IMR-90 (cell line): Measurements from ENCODE around the gene NSL1. TPM values are rescaled to one million over a fixed set of nuclear protein-coding genes. Genes with fewer than 3 reads are reported as not detected.

Experiments
- ATAC-seq: fragments of 200-7000 bp; cut with Tn5 transposase; 2 replicates; pipeline ENCODE4 v1.9.1; 2020; ENCODE audit warnings: low read depth, mild to moderate bottlenecking, moderate library complexity
- BruUV-seq: library from RNA; stranded (reverse); fragments of 400-500 nt; replicated peaks from 2 replicates; lab custom pipeline; 2021; lab: Mats Ljungman, UMichigan
- CTCF ChIA-PET: fragments of 300-600 bp; formaldehyde crosslinking; extraction: SDS; loops from one replicate; lab custom pipeline; 2021; ENCODE audit warnings: antibody characterized with exemption; lab: Yijun Ruan, JAX
- POLR2A ChIA-PET: fragments of 300-600 bp; sonication (Branson Sonifier 250); formaldehyde crosslinking; loops from one replicate; lab custom pipeline; 2022; ENCODE audit warnings: antibody characterized with exemption; ENCODE audit not compliant: unreplicated experiment; lab: Charles Lee
- DNase-seq: peaks from one replicate; pipeline ENCODE4 v3.0.0; 2013
- H2AFZ ChIP-seq: replicated peaks from 2 replicates; pipeline ENCODE3; 2013; ENCODE audit warnings: low read length, mild to moderate bottlenecking; ENCODE audit not compliant: poor library complexity
- H2AK5ac ChIP-seq: 2 replicates; pipeline ENCODE4 v1.6.1; 2013; ENCODE audit warnings: low read depth, low read length, inconsistent platforms
- H2AK9ac ChIP-seq: replicated peaks from 2 replicates; pipeline ENCODE3; 2013; ENCODE audit warnings: mild to moderate bottlenecking, low read depth, low read length, moderate library complexity; ENCODE audit not compliant: poor library complexity
- H2BK120ac ChIP-seq: 2 replicates; pipeline ENCODE4 v1.6.1; 2013; ENCODE audit warnings: low read depth, low read length, inconsistent platforms
- H2BK15ac ChIP-seq: 3 replicates; pipeline ENCODE4 v1.6.1; 2013; ENCODE audit warnings: low read depth, low read length, inconsistent platforms
- H2BK20ac ChIP-seq: 2 replicates; pipeline ENCODE4 v1.6.1; 2013; ENCODE audit warnings: low read depth, mild to moderate bottlenecking, inconsistent platforms, low read length, moderate library complexity
- H2BK5ac ChIP-seq: 2 replicates; pipeline ENCODE4 v1.6.1; 2013; ENCODE audit warnings: mild to moderate bottlenecking, low read depth, low read length, inconsistent platforms; ENCODE audit not compliant: poor library complexity, severe bottlenecking
- H3K14ac ChIP-seq: replicated peaks from 2 replicates; pipeline ENCODE4 v1.6.1; 2013; ENCODE audit warnings: low read depth, low read length, inconsistent platforms
- H3K18ac ChIP-seq: 2 replicates; pipeline ENCODE4 v1.6.1; 2013; ENCODE audit warnings: low read depth, low read length, control low read depth
- H3K23ac ChIP-seq: 2 replicates; pipeline ENCODE4 v1.6.1; 2013; ENCODE audit warnings: low read depth, low read length, inconsistent platforms
- H3K27ac ChIP-seq: 2 replicates; pipeline ENCODE4 v1.5.1; 2013; ENCODE audit warnings: mild to moderate bottlenecking, control low read depth, low read length; ENCODE audit not compliant: insufficient read depth
- H3K27me3 ChIP-seq: 2 replicates; pipeline ENCODE4 v1.6.1; 2013; ENCODE audit warnings: low read length; ENCODE audit not compliant: control insufficient read depth, insufficient read depth
- H3K36me3 ChIP-seq: 2 replicates; pipeline ENCODE4 v1.6.1; 2013; ENCODE audit warnings: low read length, mixed read lengths; ENCODE audit not compliant: control insufficient read depth, insufficient read depth
- H3K4ac ChIP-seq: 2 replicates; pipeline ENCODE4 v1.6.1; 2013; ENCODE audit warnings: low read depth, low read length, inconsistent platforms
- H3K4me1 ChIP-seq: 2 replicates; pipeline ENCODE4 v1.6.1; 2013; ENCODE audit warnings: low read length, mixed read lengths; ENCODE audit not compliant: control insufficient read depth, insufficient read depth
- H3K4me2 ChIP-seq: 2 replicates; pipeline ENCODE4 v1.6.1; 2013; ENCODE audit warnings: low read depth, mild to moderate bottlenecking, control low read depth, low read length, moderate library complexity
- H3K4me3 ChIP-seq: 2 replicates; pipeline ENCODE4 v1.5.1; 2013; ENCODE audit warnings: low read depth, mild to moderate bottlenecking, control low read depth, low read length, moderate library complexity; ENCODE audit not compliant: insufficient read depth
- H3K56ac ChIP-seq: 2 replicates; pipeline ENCODE4 v1.6.1; 2013; ENCODE audit warnings: low read length, inconsistent platforms; ENCODE audit not compliant: insufficient read depth; ENCODE audit errors: extremely low read depth
- H3K79me1 ChIP-seq, 2 experiments: 2 replicates each; pipeline ENCODE4 v1.6.1; 2013; ENCODE audit warnings: low read length in 2 of 2, inconsistent platforms in 1 of 2, low read depth in 1 of 2
- H3K9ac ChIP-seq: 2 replicates; pipeline ENCODE4 v1.6.1; 2013; ENCODE audit warnings: low read depth, low read length, control low read depth
- H3K9me1 ChIP-seq: 2 replicates; pipeline ENCODE4 v1.6.1; 2013; ENCODE audit warnings: low read length, inconsistent platforms; ENCODE audit not compliant: insufficient read depth
- H3K9me3 ChIP-seq: 2 replicates; pipeline ENCODE4 v1.6.1; 2013; ENCODE audit warnings: low read length; ENCODE audit not compliant: control insufficient read depth, insufficient read depth
- H4K20me1 ChIP-seq: 2 replicates; pipeline ENCODE4 v1.6.1; 2013; ENCODE audit warnings: low read length, inconsistent platforms; ENCODE audit not compliant: insufficient read depth
- H4K5ac ChIP-seq: 2 replicates; pipeline ENCODE4 v1.6.1; 2013; ENCODE audit warnings: mild to moderate bottlenecking, low read depth, low read length, control low read depth
- H4K8ac ChIP-seq, 2 experiments: 2 replicates each; pipeline ENCODE4 v1.6.1; 2013; ENCODE audit warnings: low read depth in 2 of 2, low read length in 2 of 2, control low read depth in 1 of 2, inconsistent platforms in 1 of 2
- H4K91ac ChIP-seq: 2 replicates; pipeline ENCODE4 v1.6.1; 2013; ENCODE audit warnings: low read depth, low read length, inconsistent platforms; ENCODE audit not compliant: insufficient read depth
- BHLHE40 ChIP-seq: fragments of 150-350 bp; IDR thresholded peaks from 2 replicates; pipeline ENCODE4 v1.6.1; 2016; ENCODE audit warnings: mild to moderate bottlenecking, low read depth, low read length
- CEBPB ChIP-seq: IDR thresholded peaks from 2 replicates; pipeline ENCODE4 v1.6.1; 2012; ENCODE audit warnings: low read depth, low read length, improper control_type of control experiment
- MAZ ChIP-seq: IDR thresholded peaks from 2 replicates; pipeline ENCODE4 v1.6.1; 2012; ENCODE audit warnings: low read depth, mild to moderate bottlenecking, low read length, improper control_type of control experiment, moderate library complexity, borderline replicate concordance
- RFX5 ChIP-seq: IDR thresholded peaks from 2 replicates; pipeline ENCODE4 v1.8.0; 2012; ENCODE audit warnings: low read depth, mild to moderate bottlenecking, low read length, moderate library complexity
- WGBS, 2 experiments: methylation state at CpG; one replicate each; pipeline versions ENCODE4 v1.1.5 to v1.1.7; 2013; ENCODE audit warnings: missing lambda C conversion rate in 2 of 2; ENCODE audit not compliant: insufficient read length in 1 of 2; ENCODE audit errors: extremely low coverage in 2 of 2; 5-methylcytosine and 5-hydroxymethylcytosine counted together
- dilution Hi-C: fragments of 300-500 bp; cut with HindIII; formaldehyde crosslinking; loops from one replicate; pipeline ENCODE4 v1.14.3; 2018; ENCODE audit warnings: low sequenced_read_pairs; ENCODE audit not compliant: unreplicated experiment
- in situ Hi-C: fragments of 300-500 bp; cut with MboI; formaldehyde crosslinking; loops from 3 replicates; pipeline ENCODE4 v1.14.3; 2019; ENCODE audit warnings: low sequenced_read_pairs, inconsistent platforms, mixed read lengths
- intact Hi-C: fragments of 100-400 bp; cut with micrococcal nuclease; formaldehyde crosslinking; loops from 2 replicates; pipeline ENCODE4 v1.10.0; 2022
- polyA plus RNA-seq, 3 experiments: library from polyadenylated mRNA; depleted of rRNA; stranded (reverse); fragments of >200 nt; gene quantifications; 2 replicates each; pipeline ENCODE4 v1.2.3, GENCODE V29; 2012; ENCODE audit warnings: low replicate concordance in 1 of 3
- total RNA-seq: library from RNA; depleted of rRNA; stranded (reverse); fragments of >200 nt; gene quantifications from 2 replicates; pipeline ENCODE4 v1.2.3, GENCODE V29; 2012

NSL1 gene
- total and polyA plus RNA-seq, 2 of the 4 experiments (the other 2 are of a cell fraction), result 19.1 to 42.5 TPM

- TF ChIP-seq CEBPB (no peak), MAZ (no peak), RFX5 (no peak)
Observed at GRCh38 chr1:212749821-212750535, 41.6 kb downstream of the NSL1 start (continued).

- ATAC-seq (no peak), DNase-seq (no peak)
- TF ChIP-seq CEBPB, result peak; percentile 66; the same call in 1 of the 2 replicates
- TF ChIP-seq BHLHE40, result no peak
- Histone ChIP-seq H3K27me3 (no peaks in the 10 kb centered on the region), H2AK5ac (no peak overlapping the region), H4K8ac (no peak overlapping the region), H2BK120ac (no peak overlapping the region), H3K9ac (no peak overlapping the region), H2AK9ac (no peak overlapping the region), H3K9me3 (no peaks in the 10 kb centered on the region), H3K23ac (no peak overlapping the region), H2BK15ac (no peak overlapping the region), H3K4ac (no peak overlapping the region), H4K91ac (no peak overlapping the region), H3K36me3 (no peaks in the 10 kb centered on the region), H3K18ac (no peak overlapping the region), H4K20me1 (no peaks in the 10 kb centered on the region; the same call in 1 of the 2 replicates), H2AFZ (no peak overlapping the region), H4K5ac (no peak overlapping the region), H3K79me1 (peaks cover 8 to 18% of the 10 kb centered on the region in 2 experiments; a peak in 3 of 4 replicates), H2BK5ac (no peak overlapping the region), H3K56ac (no peak overlapping the region), H3K14ac (no peak overlapping the region), H2BK20ac (no peak overlapping the region), H3K4me3 (no peak overlapping the region), H3K4me2 (no peak overlapping the region), H3K4me1 (peaks cover 4% of the 10 kb centered on the region), H3K27ac (no peak overlapping the region), H3K9me1 (peaks cover 7% of the 10 kb centered on the region)
- CTCF ChIA-PET, result no interaction called here
- no CpG with 5 or more reads among the region's 3 CpGs for WGBS, 2 experiments
- dilution Hi-C loops (no loop called here), in situ Hi-C loops (no loop called here), intact Hi-C loops (no loop called here)
- POLR2A ChIA-PET, result no interaction called here
- no TSS peak for BruUV-seq
Observed at GRCh38 chr1:212746546-212746945, 45.0 kb downstream of the NSL1 start.
